DOHH2 (cell line): ENCODE data around the gene NCOA5.

Experiments
- EZH2phosphoT487 ChIP-seq: fragments of 200-600 bp; sonication (generic); IDR thresholded peaks from 2 replicates; pipeline ENCODE4 v1.6.1; 2017; ENCODE audit warnings: borderline replicate concordance, mild to moderate bottlenecking, antibody characterized with exemption, low read length, moderate library complexity, mixed read lengths
- TF ChIP-seq, protein P1 (sequence below): fragments of 200-600 bp; sonication (generic); IDR thresholded peaks from one replicate; pipeline ENCODE4 v1.5.1; 2014; ENCODE audit warnings: antibody characterized with exemption, mild to moderate bottlenecking, low read depth, low read length; ENCODE audit not compliant: poor library complexity, severe bottlenecking

DNA sequence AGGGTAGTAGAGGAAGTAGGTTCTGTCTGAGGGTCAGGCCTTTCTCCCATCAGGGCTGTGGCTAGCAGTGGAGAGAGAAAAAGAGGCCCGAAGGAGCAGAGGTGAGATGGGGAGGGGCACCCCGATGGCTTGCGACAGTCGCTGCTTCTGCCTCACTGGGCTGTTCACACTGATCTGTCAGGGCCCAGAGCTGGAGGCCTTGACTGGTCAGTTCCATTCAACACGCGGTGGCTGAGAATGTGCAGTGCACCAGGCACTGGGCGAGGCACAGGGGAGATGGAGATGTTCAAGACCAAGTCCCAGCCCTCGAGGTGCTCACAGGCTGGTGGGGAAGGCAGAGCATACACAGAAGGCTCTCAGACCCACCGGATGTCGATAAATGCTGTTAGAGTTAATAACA is 39.3 kb downstream of the NCOA5 start:
- TF ChIP-seq, protein P1, sequence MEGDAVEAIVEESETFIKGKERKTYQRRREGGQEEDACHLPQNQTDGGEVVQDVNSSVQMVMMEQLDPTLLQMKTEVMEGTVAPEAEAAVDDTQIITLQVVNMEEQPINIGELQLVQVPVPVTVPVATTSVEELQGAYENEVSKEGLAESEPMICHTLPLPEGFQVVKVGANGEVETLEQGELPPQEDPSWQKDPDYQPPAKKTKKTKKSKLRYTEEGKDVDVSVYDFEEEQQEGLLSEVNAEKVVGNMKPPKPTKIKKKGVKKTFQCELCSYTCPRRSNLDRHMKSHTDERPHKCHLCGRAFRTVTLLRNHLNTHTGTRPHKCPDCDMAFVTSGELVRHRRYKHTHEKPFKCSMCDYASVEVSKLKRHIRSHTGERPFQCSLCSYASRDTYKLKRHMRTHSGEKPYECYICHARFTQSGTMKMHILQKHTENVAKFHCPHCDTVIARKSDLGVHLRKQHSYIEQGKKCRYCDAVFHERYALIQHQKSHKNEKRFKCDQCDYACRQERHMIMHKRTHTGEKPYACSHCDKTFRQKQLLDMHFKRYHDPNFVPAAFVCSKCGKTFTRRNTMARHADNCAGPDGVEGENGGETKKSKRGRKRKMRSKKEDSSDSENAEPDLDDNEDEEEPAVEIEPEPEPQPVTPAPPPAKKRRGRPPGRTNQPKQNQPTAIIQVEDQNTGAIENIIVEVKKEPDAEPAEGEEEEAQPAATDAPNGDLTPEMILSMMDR, result no peak
- no peak for TF ChIP-seq EZH2phosphoT487
